Loucy (cell line): Measurements from ENCODE around the gene FAM135A.

ENCODE experiments used
- CTCF ChIP-seq: fragments of 200-600 bp; sonication (generic); conservative IDR thresholded peaks from 2 replicates; pipeline ENCODE4 v1.5.1; 2014; ENCODE audit warnings: mild to moderate bottlenecking, antibody characterized with exemption, low read length
- EZH2phosphoT487 ChIP-seq: fragments of 200-600 bp; IDR thresholded peaks from 2 replicates; pipeline ENCODE4 v1.6.1; 2018; ENCODE audit warnings: antibody characterized with exemption, mild to moderate bottlenecking, moderate library complexity, borderline replicate concordance

GRCh38 chr6:70413114-70413991 is at the start of gene FAM135A:
- TF ChIP-seq CTCF, result no peak
- no peak for TF ChIP-seq EZH2phosphoT487
